Tibial nerve (tissue), 4 donors: Measurements from ENCODE around the gene SPATA31D4.

Source experiments
- CTCF ChIP-seq, 5 experiments: fragments of 200-600 bp in 3 of 5; fragments of 450-650 bp in 2 of 5; sonication (generic) in 3 of 5; IDR thresholded peaks; one replicate each; pipeline ENCODE4 v1.5.1; 2016 to 2019; ENCODE audit warnings: antibody characterized with exemption in 5 of 5, mild to moderate bottlenecking in 3 of 5, moderate library complexity in 2 of 5
- EP300 ChIP-seq, 2 donors: sonication (generic); formaldehyde crosslinking; IDR thresholded peaks; one replicate each; pipeline ENCODE4 v1.6.1; 2017; ENCODE audit warnings: antibody characterized with exemption in 2 of 2, mild to moderate bottlenecking in 1 of 2
- POLR2A ChIP-seq, 2 donors: fragments of 450-650 bp; IDR thresholded peaks; one replicate each; pipeline ENCODE4 v1.6.1; 2017; ENCODE audit warnings: antibody characterized with exemption in 2 of 2, mild to moderate bottlenecking in 2 of 2, moderate library complexity in 2 of 2

GRCh38 chr9:81886665-81887064 is 41.6 kb upstream of the SPATA31D4 start:
- no peak for TF ChIP-seq CTCF (IDR thresholded peaks at IDR 0.05)
- TF ChIP-seq EP300 (IDR thresholded peaks at IDR 0.05): no peak
- TF ChIP-seq POLR2A (IDR thresholded peaks at IDR 0.05): no peak
